Hepatocyte (in vitro differentiated cells): Measurements from ENCODE around the gene ASB3.

Experiments
- EZH2 ChIP-seq: fragments of 200-600 bp; sonication (generic); IDR thresholded peaks from 2 replicates; pipeline ENCODE4 v1.6.1; 2016; ENCODE audit warnings: antibody characterized with exemption, mild to moderate bottlenecking, borderline replicate concordance
- TF ChIP-seq, protein P1 (sequence below): fragments of 200-600 bp; sonication (generic); IDR thresholded peaks from 2 replicates; pipeline ENCODE4 v1.5.1; 2016; ENCODE audit warnings: antibody characterized with exemption, mild to moderate bottlenecking; ENCODE audit not compliant: poor library complexity

DNA sequence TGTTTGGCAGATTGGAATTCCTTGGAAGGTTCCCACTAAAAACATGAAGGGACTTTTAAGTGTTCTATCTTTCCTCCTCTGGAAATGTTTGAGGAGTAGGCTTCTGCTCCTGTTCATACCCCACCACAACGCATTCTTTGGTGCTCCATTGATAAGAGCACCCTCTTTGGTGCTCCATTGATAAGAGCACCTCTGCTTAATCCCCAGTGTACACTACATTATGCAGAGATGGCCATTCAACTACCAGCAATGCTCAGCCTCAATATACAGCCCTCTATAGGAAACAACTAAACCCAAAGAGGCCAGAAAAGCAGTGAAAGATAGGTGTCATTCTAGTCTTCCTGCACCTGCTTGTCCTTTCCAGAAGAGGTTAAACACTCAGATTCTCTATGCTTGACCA is 21.0 kb downstream of the ASB3 start:
- TF ChIP-seq EZH2, result no peak
- TF ChIP-seq, protein P1, sequence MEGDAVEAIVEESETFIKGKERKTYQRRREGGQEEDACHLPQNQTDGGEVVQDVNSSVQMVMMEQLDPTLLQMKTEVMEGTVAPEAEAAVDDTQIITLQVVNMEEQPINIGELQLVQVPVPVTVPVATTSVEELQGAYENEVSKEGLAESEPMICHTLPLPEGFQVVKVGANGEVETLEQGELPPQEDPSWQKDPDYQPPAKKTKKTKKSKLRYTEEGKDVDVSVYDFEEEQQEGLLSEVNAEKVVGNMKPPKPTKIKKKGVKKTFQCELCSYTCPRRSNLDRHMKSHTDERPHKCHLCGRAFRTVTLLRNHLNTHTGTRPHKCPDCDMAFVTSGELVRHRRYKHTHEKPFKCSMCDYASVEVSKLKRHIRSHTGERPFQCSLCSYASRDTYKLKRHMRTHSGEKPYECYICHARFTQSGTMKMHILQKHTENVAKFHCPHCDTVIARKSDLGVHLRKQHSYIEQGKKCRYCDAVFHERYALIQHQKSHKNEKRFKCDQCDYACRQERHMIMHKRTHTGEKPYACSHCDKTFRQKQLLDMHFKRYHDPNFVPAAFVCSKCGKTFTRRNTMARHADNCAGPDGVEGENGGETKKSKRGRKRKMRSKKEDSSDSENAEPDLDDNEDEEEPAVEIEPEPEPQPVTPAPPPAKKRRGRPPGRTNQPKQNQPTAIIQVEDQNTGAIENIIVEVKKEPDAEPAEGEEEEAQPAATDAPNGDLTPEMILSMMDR, result no peak
